Measurements from ENCODE around the gene B9D1.

- TF ChIP-seq, protein P1, sequence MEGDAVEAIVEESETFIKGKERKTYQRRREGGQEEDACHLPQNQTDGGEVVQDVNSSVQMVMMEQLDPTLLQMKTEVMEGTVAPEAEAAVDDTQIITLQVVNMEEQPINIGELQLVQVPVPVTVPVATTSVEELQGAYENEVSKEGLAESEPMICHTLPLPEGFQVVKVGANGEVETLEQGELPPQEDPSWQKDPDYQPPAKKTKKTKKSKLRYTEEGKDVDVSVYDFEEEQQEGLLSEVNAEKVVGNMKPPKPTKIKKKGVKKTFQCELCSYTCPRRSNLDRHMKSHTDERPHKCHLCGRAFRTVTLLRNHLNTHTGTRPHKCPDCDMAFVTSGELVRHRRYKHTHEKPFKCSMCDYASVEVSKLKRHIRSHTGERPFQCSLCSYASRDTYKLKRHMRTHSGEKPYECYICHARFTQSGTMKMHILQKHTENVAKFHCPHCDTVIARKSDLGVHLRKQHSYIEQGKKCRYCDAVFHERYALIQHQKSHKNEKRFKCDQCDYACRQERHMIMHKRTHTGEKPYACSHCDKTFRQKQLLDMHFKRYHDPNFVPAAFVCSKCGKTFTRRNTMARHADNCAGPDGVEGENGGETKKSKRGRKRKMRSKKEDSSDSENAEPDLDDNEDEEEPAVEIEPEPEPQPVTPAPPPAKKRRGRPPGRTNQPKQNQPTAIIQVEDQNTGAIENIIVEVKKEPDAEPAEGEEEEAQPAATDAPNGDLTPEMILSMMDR (IDR thresholded peaks at IDR 0.05) = no peak
- TF ChIP-seq POLR2A (IDR thresholded peaks at IDR 0.05) = no peak
- TF ChIP-seq EP300 (IDR thresholded peaks at IDR 0.05) = no peak
Observed at GRCh38 chr17:19365833-19366636, 3.5 kb upstream of the B9D1 start.

Measured in stomach (tissue), 4 donors.